ENCODE results near the gene KCNJ18.
"Not testable (repeated sequence)": the region's sequence is repeated elsewhere in the genome, so short reads cannot be mapped to it uniquely, and the experiment has no call there.

DNA sequence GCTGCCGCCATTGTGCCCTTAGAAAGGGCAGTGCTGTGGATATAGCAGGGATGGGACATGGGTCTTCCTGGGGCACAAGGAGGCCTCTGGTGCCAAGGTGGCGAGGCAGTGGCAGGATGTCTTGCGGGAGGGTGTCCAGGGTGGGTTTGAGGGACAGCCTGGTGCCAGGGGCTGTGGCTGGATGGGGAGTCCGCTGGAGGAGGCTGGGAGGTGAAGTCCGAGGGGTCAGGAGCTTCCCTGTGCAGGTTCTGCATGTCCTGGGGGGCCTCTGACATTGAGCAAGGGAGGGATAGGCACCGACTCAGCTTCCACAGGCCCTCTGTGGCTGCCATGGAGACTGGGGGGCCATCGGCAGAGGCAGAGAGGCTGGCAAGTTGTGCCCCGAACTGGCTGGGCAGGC lies 9.7 kb downstream of the KCNJ18 start:
- not testable (repeated sequence) for TF ChIP-seq EP300, POLR2A, POLR2AphosphoS5 (IDR thresholded peaks at IDR 0.05)
- TF ChIP-seq, protein P1, sequence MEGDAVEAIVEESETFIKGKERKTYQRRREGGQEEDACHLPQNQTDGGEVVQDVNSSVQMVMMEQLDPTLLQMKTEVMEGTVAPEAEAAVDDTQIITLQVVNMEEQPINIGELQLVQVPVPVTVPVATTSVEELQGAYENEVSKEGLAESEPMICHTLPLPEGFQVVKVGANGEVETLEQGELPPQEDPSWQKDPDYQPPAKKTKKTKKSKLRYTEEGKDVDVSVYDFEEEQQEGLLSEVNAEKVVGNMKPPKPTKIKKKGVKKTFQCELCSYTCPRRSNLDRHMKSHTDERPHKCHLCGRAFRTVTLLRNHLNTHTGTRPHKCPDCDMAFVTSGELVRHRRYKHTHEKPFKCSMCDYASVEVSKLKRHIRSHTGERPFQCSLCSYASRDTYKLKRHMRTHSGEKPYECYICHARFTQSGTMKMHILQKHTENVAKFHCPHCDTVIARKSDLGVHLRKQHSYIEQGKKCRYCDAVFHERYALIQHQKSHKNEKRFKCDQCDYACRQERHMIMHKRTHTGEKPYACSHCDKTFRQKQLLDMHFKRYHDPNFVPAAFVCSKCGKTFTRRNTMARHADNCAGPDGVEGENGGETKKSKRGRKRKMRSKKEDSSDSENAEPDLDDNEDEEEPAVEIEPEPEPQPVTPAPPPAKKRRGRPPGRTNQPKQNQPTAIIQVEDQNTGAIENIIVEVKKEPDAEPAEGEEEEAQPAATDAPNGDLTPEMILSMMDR (IDR thresholded peaks at IDR 0.05), result not testable (repeated sequence)
